Loucy (cell line): ENCODE measurements around the gene GBP2.

Source experiments
- H2AFZ ChIP-seq: fragments of 200-600 bp; sonication (generic); 2 replicates; pipeline ENCODE4 v1.6.0; 2016; ENCODE audit warnings: antibody characterized with exemption, mild to moderate bottlenecking, low read length, moderate library complexity
- H3F3A ChIP-seq: fragments of 200-600 bp; 2 replicates; pipeline ENCODE4 v1.6.0; 2016; ENCODE audit warnings: antibody characterized with exemption, low read depth, mild to moderate bottlenecking
- H3K27me3 ChIP-seq: fragments of 200-600 bp; sonication (generic); 2 replicates; pipeline ENCODE4 v1.6.1; 2014; ENCODE audit warnings: low read length, mild to moderate bottlenecking; ENCODE audit not compliant: insufficient read depth, poor library complexity, severe bottlenecking
- H3K36me3 ChIP-seq: fragments of 200-600 bp; sonication (generic); 2 replicates; pipeline ENCODE4 v1.6.1; 2016; ENCODE audit warnings: low read length; ENCODE audit not compliant: insufficient read depth
- H3K4me1 ChIP-seq: fragments of 200-600 bp; sonication (generic); 2 replicates; pipeline ENCODE4 v1.5.1; 2014; ENCODE audit warnings: low read length, mild to moderate bottlenecking; ENCODE audit not compliant: insufficient read depth, poor library complexity, severe bottlenecking
- H3K4me2 ChIP-seq: fragments of 200-600 bp; sonication (generic); 2 replicates; pipeline ENCODE4 v1.6.0; 2014; ENCODE audit warnings: antibody characterized with exemption, low read length, low read depth, mild to moderate bottlenecking; ENCODE audit not compliant: poor library complexity, severe bottlenecking
- H3K4me3 ChIP-seq: fragments of 200-600 bp; sonication (generic); 2 replicates; pipeline ENCODE4 v1.5.1; 2014; ENCODE audit warnings: low read length, mild to moderate bottlenecking, mixed read lengths; ENCODE audit not compliant: poor library complexity, severe bottlenecking
- H3K79me2 ChIP-seq: fragments of 200-600 bp; sonication (generic); 2 replicates; pipeline ENCODE4 v1.6.1; 2014; ENCODE audit warnings: low read length; ENCODE audit not compliant: insufficient read depth
- H3K9ac ChIP-seq: fragments of 200-600 bp; sonication (generic); 2 replicates; pipeline ENCODE4 v1.6.0; 2014; ENCODE audit warnings: mild to moderate bottlenecking, low read depth, low read length, moderate library complexity; ENCODE audit not compliant: poor library complexity, severe bottlenecking
- H3K9me2 ChIP-seq: fragments of 200-600 bp; sonication (generic); replicated peaks from 2 replicates; pipeline ENCODE4 v1.6.1; 2016; ENCODE audit warnings: low read depth, low read length, mixed read lengths
- H3K9me3 ChIP-seq: fragments of 200-600 bp; sonication (generic); 2 replicates; pipeline ENCODE4 v1.6.1; 2014; ENCODE audit warnings: mild to moderate bottlenecking, antibody characterized with exemption, low read length, low read depth; ENCODE audit not compliant: insufficient read depth
- H4K20me1 ChIP-seq: fragments of 200-600 bp; sonication (generic); 2 replicates; pipeline ENCODE4 v1.6.0; 2014; ENCODE audit warnings: antibody characterized with exemption, low read length, mild to moderate bottlenecking; ENCODE audit not compliant: insufficient read depth, poor library complexity, severe bottlenecking
- CTCF ChIP-seq: fragments of 200-600 bp; sonication (generic); conservative IDR thresholded peaks from 2 replicates; pipeline ENCODE4 v1.5.1; 2014; ENCODE audit warnings: mild to moderate bottlenecking, antibody characterized with exemption, low read length
- EZH2phosphoT487 ChIP-seq: fragments of 200-600 bp; IDR thresholded peaks from 2 replicates; pipeline ENCODE4 v1.6.1; 2018; ENCODE audit warnings: antibody characterized with exemption, mild to moderate bottlenecking, moderate library complexity, borderline replicate concordance

GBP2 gene

GRCh38 chr1:89065079-89065868 is 60.6 kb downstream of the GBP2 start, which contains the start of gene GBP1:
Gene GBP1, minus strand, starts transcription at chr1:89065208. Its CDS starts 1,974 bp downstream, at chr1:89063234.
- H3K36me3 ChIP-seq: no peaks in the 10 kb centered on the region
- no peaks in the 10 kb centered on the region for H3K9me2 ChIP-seq
- H3K9ac ChIP-seq: peak within 1 kb of the TSS; percentile 59
- H3K27me3 ChIP-seq: no peaks in the 10 kb centered on the region
- no peaks in the 10 kb centered on the region for H3K9me3 ChIP-seq
- H3K4me3 ChIP-seq: peak within 1 kb of the TSS; percentile 77
- H3K79me2 ChIP-seq: no peaks in the 10 kb centered on the region
- H3F3A ChIP-seq: no peaks in the 10 kb centered on the region
- TF ChIP-seq CTCF (no peak), EZH2phosphoT487 (no peak)
- peak within 1 kb of the TSS; percentile 80 for H2AFZ ChIP-seq
- H3K4me2 ChIP-seq: peak within 1 kb of the TSS; percentile 84
- peaks cover 34% of the 10 kb centered on the region for H3K4me1 ChIP-seq
- no peaks in the 10 kb centered on the region for H4K20me1 ChIP-seq

GRCh38 chr1:89064632-89065031 is 61.3 kb downstream of the GBP2 start:
- Histone ChIP-seq H3K9me3 (no peaks in the 10 kb centered on the region), H3K36me3 (no peaks in the 10 kb centered on the region), H3K4me1 (peaks cover 28% of the 10 kb centered on the region), H3K27me3 (no peaks in the 10 kb centered on the region), H3K4me3 (peak overlapping the region; percentile 77), H4K20me1 (no peaks in the 10 kb centered on the region), H3K9ac (peak overlapping the region; percentile 59), H2AFZ (peak overlapping the region; percentile 80), H3K4me2 (peak overlapping the region; percentile 84), H3K79me2 (no peaks in the 10 kb centered on the region), H3F3A (no peaks in the 10 kb centered on the region), H3K9me2 (no peaks in the 10 kb centered on the region)
- no peak for TF ChIP-seq CTCF
- TF ChIP-seq EZH2phosphoT487: no peak

GRCh38 chr1:89063094-89063493 is 62.8 kb downstream of the GBP2 start:
- Histone ChIP-seq H2AFZ (no peak overlapping the region), H3K27me3 (no peaks in the 10 kb centered on the region), H3K36me3 (no peaks in the 10 kb centered on the region), H3K9me3 (no peaks in the 10 kb centered on the region), H3K4me1 (peaks cover 26% of the 10 kb centered on the region), H3F3A (no peaks in the 10 kb centered on the region), H3K4me2 (peak overlapping the region; percentile 84), H4K20me1 (no peaks in the 10 kb centered on the region), H3K9ac (no peak overlapping the region), H3K9me2 (no peaks in the 10 kb centered on the region), H3K4me3 (no peak overlapping the region), H3K79me2 (no peaks in the 10 kb centered on the region)
- TF ChIP-seq EZH2phosphoT487: no peak
- no peak for TF ChIP-seq CTCF
